ENCODE measurements around the gene TBC1D32.
"Not testable (repeated sequence)": the region's sequence is repeated elsewhere in the genome, so short reads cannot be mapped to it uniquely, and the experiment has no call there.

The TBC1D32 gene

DNA sequence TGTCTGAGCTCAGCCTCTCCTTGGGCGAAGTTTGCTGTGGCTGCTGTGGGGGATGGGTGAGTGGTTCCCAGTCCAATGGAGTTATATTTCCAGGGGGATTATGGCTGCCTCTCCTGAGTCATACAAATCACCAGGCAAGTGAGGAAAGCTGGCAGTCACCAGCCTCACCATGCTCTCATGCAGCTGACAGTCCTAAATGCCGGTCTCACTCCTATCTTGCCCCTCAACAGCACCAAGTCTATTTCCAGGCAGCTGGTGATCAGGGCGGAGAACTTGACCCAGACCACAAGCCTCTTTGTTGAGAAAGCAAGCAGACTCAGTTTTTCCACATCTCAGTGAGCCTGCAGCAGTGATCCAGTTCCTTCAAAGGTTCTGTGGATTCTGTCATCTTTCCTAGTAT lies 98.9 kb downstream of the TBC1D32 start:
- Histone ChIP-seq H3K36me3 (ENCODE audit: control insufficient read depth in 1 of 2, insufficient read depth in 2 of 2, low read length in 2 of 2) (peaks cover 0 to 4% of the 10 kb centered on the region in 2 donors), H3K27ac (ENCODE audit: low read depth, low read length) (no peak overlapping the region), H3K4me3 (ENCODE audit: low read depth in 1 of 2, low read length in 2 of 2) (no peak overlapping the region), H3K9me3 (ENCODE audit: control insufficient read depth in 1 of 2, low read length in 2 of 2) (no peaks in the 10 kb centered on the region), H3K27me3 (ENCODE audit: control insufficient read depth in 1 of 2, insufficient read depth in 2 of 2, low read length in 2 of 2) (no peaks in the 10 kb centered on the region), H3K4me1 (ENCODE audit: control insufficient read depth in 1 of 2, insufficient read depth in 2 of 2, low read length in 2 of 2) (no peaks in the 10 kb centered on the region), H3K9ac (ENCODE audit: low read depth in 1 of 2, low read length in 2 of 2) (no peak overlapping the region)

DNA sequence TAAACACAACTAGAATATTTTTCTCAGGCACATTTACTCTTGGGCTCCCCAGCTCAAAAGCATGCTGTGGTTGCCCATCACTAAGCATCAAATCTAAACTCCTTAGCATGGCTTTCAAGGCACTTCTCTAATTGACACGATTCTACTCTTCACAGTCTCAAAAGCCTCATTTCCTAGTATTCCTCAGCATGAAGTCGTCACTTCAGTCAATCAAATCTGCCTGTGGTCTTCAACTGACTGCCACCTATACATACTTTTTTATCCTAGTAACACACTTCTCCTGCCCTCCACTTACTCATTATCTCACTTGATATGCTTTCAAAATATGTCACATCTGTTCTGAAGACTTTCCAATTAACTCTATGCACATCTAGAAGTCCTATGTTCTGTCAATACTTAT lies 110.3 kb downstream of the TBC1D32 start:
- Histone ChIP-seq H3K27ac (ENCODE audit: low read depth, low read length) (no peak overlapping the region), H3K9ac (ENCODE audit: low read depth in 1 of 2, low read length in 2 of 2) (no peak overlapping the region), H3K9me3 (ENCODE audit: control insufficient read depth in 1 of 2, low read length in 2 of 2) (no peaks in the 10 kb centered on the region), H3K4me1 (ENCODE audit: control insufficient read depth in 1 of 2, insufficient read depth in 2 of 2, low read length in 2 of 2) (no peaks in the 10 kb centered on the region), H3K4me3 (ENCODE audit: low read depth in 1 of 2, low read length in 2 of 2) (no peak overlapping the region), H3K27me3 (ENCODE audit: control insufficient read depth in 1 of 2, insufficient read depth in 2 of 2, low read length in 2 of 2) (no peaks in the 10 kb centered on the region), H3K36me3 (ENCODE audit: control insufficient read depth in 1 of 2, insufficient read depth in 2 of 2, low read length in 2 of 2) (no peaks in the 10 kb centered on the region)

DNA sequence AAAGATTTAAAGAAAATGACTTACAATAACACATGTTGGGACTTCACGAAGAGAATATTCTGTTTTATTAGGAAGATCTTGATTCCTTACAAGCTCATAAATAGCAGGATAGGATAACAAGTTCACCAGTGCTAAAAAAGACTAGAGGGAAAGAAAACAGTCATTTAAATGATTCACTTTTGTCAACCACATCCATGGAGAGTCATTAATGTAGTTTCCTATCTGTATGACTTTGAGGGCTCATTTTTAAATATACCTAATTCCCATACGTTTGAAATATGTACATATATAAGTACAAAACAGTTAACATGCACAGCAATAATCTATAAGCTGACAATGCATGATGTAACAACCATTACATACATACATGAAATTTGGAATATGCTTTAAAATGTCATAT lies 111.1 kb downstream of the TBC1D32 start:
- no peak overlapping the region for H3K9ac ChIP-seq (ENCODE audit: low read depth in 1 of 2, low read length in 2 of 2)
- no peak overlapping the region for H3K27ac ChIP-seq (ENCODE audit: low read depth, low read length)

DNA sequence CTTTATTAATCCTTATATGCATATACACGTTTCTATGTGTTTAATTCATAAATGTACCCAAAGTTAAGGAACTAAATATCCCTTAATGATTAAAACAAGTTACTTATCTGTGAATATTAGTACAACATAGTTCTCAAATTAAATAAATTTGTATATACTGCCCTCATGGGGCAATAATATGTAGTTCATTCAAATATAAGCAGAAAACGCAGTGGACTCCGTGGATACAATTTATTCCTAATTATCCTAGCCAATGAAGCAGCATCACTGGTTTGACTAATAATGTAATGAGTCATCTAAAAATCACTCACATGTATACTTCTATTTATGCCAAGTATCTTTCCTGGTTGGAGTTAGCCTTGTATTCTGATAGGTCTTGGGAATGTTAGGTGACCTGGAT lies 111.6 kb downstream of the TBC1D32 start:
- Histone ChIP-seq H3K4me1 (ENCODE audit: control insufficient read depth in 1 of 2, insufficient read depth in 2 of 2, low read length in 2 of 2) (no peaks in the 10 kb centered on the region), H3K27me3 (ENCODE audit: control insufficient read depth in 1 of 2, insufficient read depth in 2 of 2, low read length in 2 of 2) (no peaks in the 10 kb centered on the region), H3K27ac (ENCODE audit: low read depth, low read length) (no peak overlapping the region), H3K9me3 (ENCODE audit: control insufficient read depth in 1 of 2, low read length in 2 of 2) (no peaks in the 10 kb centered on the region), H3K9ac (ENCODE audit: low read depth in 1 of 2, low read length in 2 of 2) (no peak overlapping the region), H3K36me3 (ENCODE audit: control insufficient read depth in 1 of 2, insufficient read depth in 2 of 2, low read length in 2 of 2) (no peaks in the 10 kb centered on the region), H3K4me3 (ENCODE audit: low read depth in 1 of 2, low read length in 2 of 2) (no peak overlapping the region)

More for the DNA sequence above, 111.1 kb downstream of the TBC1D32 start:
- H3K36me3 ChIP-seq (ENCODE audit: control insufficient read depth in 1 of 2, insufficient read depth in 2 of 2, low read length in 2 of 2): no peaks in the 10 kb centered on the region
- H3K4me1 ChIP-seq (ENCODE audit: control insufficient read depth in 1 of 2, insufficient read depth in 2 of 2, low read length in 2 of 2): no peaks in the 10 kb centered on the region
- H3K4me3 ChIP-seq (ENCODE audit: low read depth in 1 of 2, low read length in 2 of 2): no peak overlapping the region
- no peaks in the 10 kb centered on the region for H3K9me3 ChIP-seq (ENCODE audit: control insufficient read depth in 1 of 2, low read length in 2 of 2)
- H3K27me3 ChIP-seq (ENCODE audit: control insufficient read depth in 1 of 2, insufficient read depth in 2 of 2, low read length in 2 of 2): no peaks in the 10 kb centered on the region

DNA sequence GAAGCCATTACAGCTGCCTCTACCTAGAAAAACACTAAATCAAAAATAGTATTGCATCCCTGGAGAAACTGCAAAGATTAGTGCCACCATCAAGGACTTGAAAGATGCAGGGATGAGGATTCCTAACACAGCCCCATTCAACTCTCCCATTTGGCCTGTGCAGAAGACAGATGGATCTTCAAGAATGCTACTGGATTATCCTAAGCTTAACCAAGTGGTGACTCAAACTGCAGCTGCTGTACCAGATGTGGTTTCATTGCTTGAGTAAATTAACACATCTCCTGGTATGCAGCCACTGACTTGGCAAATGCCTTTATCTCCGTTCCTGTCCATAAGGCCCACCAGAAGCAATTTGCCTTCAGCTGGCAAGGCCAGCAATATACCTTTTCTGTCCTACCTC lies 117.4 kb downstream of the TBC1D32 start:
- Histone ChIP-seq H3K36me3 (ENCODE audit: control insufficient read depth in 1 of 2, insufficient read depth in 2 of 2, low read length in 2 of 2) (peaks cover 15 to 21% of the 10 kb centered on the region in 2 donors), H3K4me1 (ENCODE audit: control insufficient read depth in 1 of 2, insufficient read depth in 2 of 2, low read length in 2 of 2) (no peaks in the 10 kb centered on the region), H3K27ac (ENCODE audit: low read depth, low read length) (no peak overlapping the region), H3K4me3 (ENCODE audit: low read depth in 1 of 2, low read length in 2 of 2) (no peak overlapping the region), H3K27me3 (ENCODE audit: control insufficient read depth in 1 of 2, insufficient read depth in 2 of 2, low read length in 2 of 2) (no peaks in the 10 kb centered on the region), H3K9me3 (ENCODE audit: control insufficient read depth in 1 of 2, low read length in 2 of 2) (peaks cover 13 to 19% of the 10 kb centered on the region in 2 donors), H3K9ac (ENCODE audit: low read depth in 1 of 2, low read length in 2 of 2) (no peak overlapping the region)

DNA sequence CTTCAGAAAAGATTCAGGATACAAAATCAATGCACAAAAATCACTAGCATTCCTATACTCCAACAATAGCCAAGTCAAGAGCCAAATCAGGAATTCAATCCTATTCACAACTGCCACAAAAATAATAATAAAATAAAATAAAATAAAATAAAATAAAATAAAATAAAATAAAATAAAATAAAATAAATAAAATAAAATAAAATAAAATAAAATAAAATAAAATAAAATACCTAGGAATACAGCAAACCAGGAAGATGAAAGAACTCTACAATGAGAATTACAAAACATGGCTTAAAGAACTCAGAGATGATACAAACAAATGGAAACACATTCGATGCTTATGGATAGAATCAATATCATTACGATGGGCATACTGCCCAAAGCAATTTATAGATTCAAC lies 120.9 kb downstream of the TBC1D32 start:
- not testable (repeated sequence) for H3K4me3 ChIP-seq (ENCODE audit: low read depth in 1 of 2, low read length in 2 of 2); H3K9ac ChIP-seq (ENCODE audit: low read depth in 1 of 2, low read length in 2 of 2); H3K27ac ChIP-seq (ENCODE audit: low read depth, low read length); H3K27me3 ChIP-seq (ENCODE audit: control insufficient read depth in 1 of 2, insufficient read depth in 2 of 2, low read length in 2 of 2); H3K4me1 ChIP-seq (ENCODE audit: control insufficient read depth in 1 of 2, insufficient read depth in 2 of 2, low read length in 2 of 2)
- H3K36me3 ChIP-seq (ENCODE audit: control insufficient read depth in 1 of 2, insufficient read depth in 2 of 2, low read length in 2 of 2): peaks cover 15 to 21% of the 10 kb centered on the region in 2 donors
- peaks cover 13 to 19% of the 10 kb centered on the region in 2 donors for H3K9me3 ChIP-seq (ENCODE audit: control insufficient read depth in 1 of 2, low read length in 2 of 2)

DNA sequence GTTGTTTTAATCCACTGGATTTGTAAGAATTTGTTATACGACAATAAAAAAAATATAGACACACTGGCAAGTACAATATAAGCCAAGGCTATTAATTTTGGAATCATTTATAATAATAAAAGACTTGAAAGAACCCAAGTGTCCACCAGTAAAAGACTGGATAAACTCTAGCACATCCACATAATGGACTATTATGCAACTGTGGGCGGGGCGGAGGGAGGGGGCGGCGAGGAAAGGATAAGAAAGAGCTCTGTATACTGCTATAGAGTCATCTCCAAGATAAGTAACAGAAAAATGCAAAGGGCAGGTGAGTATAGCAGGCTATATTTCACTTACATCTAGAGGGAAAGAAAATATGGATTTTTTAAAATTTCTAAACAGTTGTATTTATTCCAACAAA lies 123.3 kb downstream of the TBC1D32 start:
- H3K27me3 ChIP-seq (ENCODE audit: control insufficient read depth in 1 of 2, insufficient read depth in 2 of 2, low read length in 2 of 2): no peaks in the 10 kb centered on the region
- peaks cover 13 to 19% of the 10 kb centered on the region in 2 donors for H3K9me3 ChIP-seq (ENCODE audit: control insufficient read depth in 1 of 2, low read length in 2 of 2)
- no peak overlapping the region for H3K4me3 ChIP-seq (ENCODE audit: low read depth in 1 of 2, low read length in 2 of 2)

DNA sequence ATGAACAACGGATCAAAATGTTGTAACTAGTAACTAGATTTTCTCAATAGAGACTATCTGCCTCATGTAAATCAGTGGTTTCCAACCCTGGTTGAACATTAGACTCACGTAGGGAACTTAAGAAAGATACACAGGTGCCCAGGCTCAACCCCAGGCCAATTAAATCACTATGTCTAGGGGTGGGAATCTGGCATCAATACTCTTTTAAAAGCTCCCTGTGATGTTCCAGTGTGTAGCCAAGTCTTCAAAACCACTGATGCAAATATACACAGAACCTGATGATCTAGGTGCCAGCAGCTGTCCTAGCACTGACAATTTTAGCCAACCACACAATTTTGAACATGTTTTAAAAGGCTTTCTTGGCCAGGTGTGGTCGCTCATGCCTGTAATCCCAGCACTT lies 128.7 kb downstream of the TBC1D32 start:
- no peaks in the 10 kb centered on the region for H3K9me3 ChIP-seq (ENCODE audit: control insufficient read depth in 1 of 2, low read length in 2 of 2)

More for the DNA sequence above, 123.3 kb downstream of the TBC1D32 start:
- H3K4me1 ChIP-seq (ENCODE audit: control insufficient read depth in 1 of 2, insufficient read depth in 2 of 2, low read length in 2 of 2): no peaks in the 10 kb centered on the region
- peaks cover 15 to 21% of the 10 kb centered on the region in 2 donors for H3K36me3 ChIP-seq (ENCODE audit: control insufficient read depth in 1 of 2, insufficient read depth in 2 of 2, low read length in 2 of 2)
- no peak overlapping the region for H3K27ac ChIP-seq (ENCODE audit: low read depth, low read length)
- no peak overlapping the region for H3K9ac ChIP-seq (ENCODE audit: low read depth in 1 of 2, low read length in 2 of 2)

DNA sequence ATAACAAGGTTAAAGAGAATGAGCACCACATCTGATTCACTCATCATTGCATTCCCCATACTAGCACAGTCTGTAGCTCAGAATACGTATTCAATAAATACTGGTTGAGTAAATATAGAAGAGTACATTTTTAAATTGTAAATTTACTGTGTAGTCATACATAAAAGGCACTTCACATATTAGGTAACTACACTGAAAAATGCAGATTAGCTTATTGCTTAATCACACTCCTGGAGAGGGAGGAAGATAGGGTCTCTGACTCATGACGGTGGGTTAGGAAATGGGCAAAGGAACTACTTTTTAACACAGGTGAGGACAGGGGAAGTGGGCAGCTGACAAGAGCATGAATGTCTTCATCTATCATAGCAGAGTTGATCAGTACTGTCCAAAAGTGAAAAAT lies 133.2 kb downstream of the TBC1D32 start:
- H3K4me1 ChIP-seq (ENCODE audit: control insufficient read depth in 1 of 2, insufficient read depth in 2 of 2, low read length in 2 of 2): no peaks in the 10 kb centered on the region
- H3K4me3 ChIP-seq (ENCODE audit: low read depth in 1 of 2, low read length in 2 of 2): no peak overlapping the region
- no peak overlapping the region for H3K9ac ChIP-seq (ENCODE audit: low read depth in 1 of 2, low read length in 2 of 2)
- no peaks in the 10 kb centered on the region for H3K27me3 ChIP-seq (ENCODE audit: control insufficient read depth in 1 of 2, insufficient read depth in 2 of 2, low read length in 2 of 2)
- no peak overlapping the region for H3K27ac ChIP-seq (ENCODE audit: low read depth, low read length)
- no peaks in the 10 kb centered on the region for H3K36me3 ChIP-seq (ENCODE audit: control insufficient read depth in 1 of 2, insufficient read depth in 2 of 2, low read length in 2 of 2)
- H3K9me3 ChIP-seq (ENCODE audit: control insufficient read depth in 1 of 2, low read length in 2 of 2): no peaks in the 10 kb centered on the region

More for the DNA sequence above, 128.7 kb downstream of the TBC1D32 start:
- H3K27me3 ChIP-seq (ENCODE audit: control insufficient read depth in 1 of 2, insufficient read depth in 2 of 2, low read length in 2 of 2): no peaks in the 10 kb centered on the region
- H3K27ac ChIP-seq (ENCODE audit: low read depth, low read length): no peak overlapping the region
- no peaks in the 10 kb centered on the region for H3K36me3 ChIP-seq (ENCODE audit: control insufficient read depth in 1 of 2, insufficient read depth in 2 of 2, low read length in 2 of 2)
- no peak overlapping the region for H3K4me3 ChIP-seq (ENCODE audit: low read depth in 1 of 2, low read length in 2 of 2)
- H3K9ac ChIP-seq (ENCODE audit: low read depth in 1 of 2, low read length in 2 of 2): no peak overlapping the region
- H3K4me1 ChIP-seq (ENCODE audit: control insufficient read depth in 1 of 2, insufficient read depth in 2 of 2, low read length in 2 of 2): no peaks in the 10 kb centered on the region

DNA sequence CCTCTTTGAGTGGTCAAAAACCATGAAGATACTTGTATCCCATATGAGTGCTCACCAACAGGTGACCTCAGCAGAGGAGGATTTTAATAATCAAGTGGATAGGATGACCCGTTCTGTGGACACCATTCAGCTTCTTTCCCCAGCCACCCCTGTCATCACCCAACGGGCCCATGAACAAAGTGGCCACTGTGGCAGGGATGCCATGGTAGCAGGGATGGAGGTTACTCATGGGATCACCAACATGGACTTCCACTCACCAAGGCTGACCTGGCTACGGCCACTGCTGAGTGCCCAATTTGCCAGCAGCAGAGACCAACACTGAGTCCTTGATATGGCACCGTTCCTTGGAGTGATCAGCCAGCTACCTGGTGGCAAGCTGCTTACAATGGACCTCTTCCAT lies 138.2 kb downstream of the TBC1D32 start:
- H3K4me1 ChIP-seq (ENCODE audit: control insufficient read depth in 1 of 2, insufficient read depth in 2 of 2, low read length in 2 of 2); H3K27ac ChIP-seq (ENCODE audit: low read depth, low read length); H3K4me3 ChIP-seq (ENCODE audit: low read depth in 1 of 2, low read length in 2 of 2); H3K27me3 ChIP-seq (ENCODE audit: control insufficient read depth in 1 of 2, insufficient read depth in 2 of 2, low read length in 2 of 2); H3K9ac ChIP-seq (ENCODE audit: low read depth in 1 of 2, low read length in 2 of 2); H3K36me3 ChIP-seq (ENCODE audit: control insufficient read depth in 1 of 2, insufficient read depth in 2 of 2, low read length in 2 of 2); H3K9me3 ChIP-seq (ENCODE audit: control insufficient read depth in 1 of 2, low read length in 2 of 2): not testable (repeated sequence)

DNA sequence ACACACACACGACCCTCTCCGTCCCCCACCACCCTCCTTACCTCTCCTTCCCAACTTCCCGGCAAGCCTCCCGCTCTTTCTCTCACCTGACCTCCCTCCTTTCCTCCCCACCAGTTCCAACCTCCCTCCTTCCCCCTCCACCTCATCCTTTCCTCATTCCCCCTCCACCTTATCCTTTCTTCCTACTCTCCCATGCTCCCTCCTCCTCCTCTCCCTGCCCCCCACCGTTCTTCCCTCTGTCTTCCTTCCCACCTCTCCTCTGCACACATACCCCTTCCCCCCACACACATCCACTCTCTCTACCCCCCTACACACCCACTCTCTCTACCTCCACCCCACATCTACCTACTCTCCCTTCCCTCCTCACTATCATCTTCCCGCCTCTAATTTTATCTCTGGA lies 144.2 kb downstream of the TBC1D32 start:
- H3K27ac ChIP-seq (ENCODE audit: low read depth, low read length): no peak overlapping the region

More for the DNA sequence above, 144.2 kb downstream of the TBC1D32 start:
- H3K36me3 ChIP-seq (ENCODE audit: control insufficient read depth in 1 of 2, insufficient read depth in 2 of 2, low read length in 2 of 2): no peaks in the 10 kb centered on the region
- no peak overlapping the region for H3K4me3 ChIP-seq (ENCODE audit: low read depth in 1 of 2, low read length in 2 of 2)
- no peaks in the 10 kb centered on the region for H3K9me3 ChIP-seq (ENCODE audit: control insufficient read depth in 1 of 2, low read length in 2 of 2)
- H3K9ac ChIP-seq (ENCODE audit: low read depth in 1 of 2, low read length in 2 of 2): no peak overlapping the region
- no peaks in the 10 kb centered on the region for H3K4me1 ChIP-seq (ENCODE audit: control insufficient read depth in 1 of 2, insufficient read depth in 2 of 2, low read length in 2 of 2)
- no peaks in the 10 kb centered on the region for H3K27me3 ChIP-seq (ENCODE audit: control insufficient read depth in 1 of 2, insufficient read depth in 2 of 2, low read length in 2 of 2)
